Liver (tissue), 9 donors: Measurements from ENCODE around the gene TRERF1. TPM values are rescaled to one million over a fixed set of nuclear protein-coding genes. Genes with fewer than 3 reads are reported as not detected.

Source experiments
- DNase-seq: peaks from one replicate; pipeline ENCODE4 v3.0.0-alpha.2; 2017; ENCODE audit warnings: low spot score
- H3K27ac ChIP-seq, 2 donors: one replicate each; pipeline ENCODE4 v1.7.0; 2013; ENCODE audit warnings: inconsistent platforms in 2 of 2, low read length in 2 of 2, control low read depth in 1 of 2, low read depth in 1 of 2, mild to moderate bottlenecking in 1 of 2
- H3K27me3 ChIP-seq, 4 donors: one replicate each; pipeline versions ENCODE4 v1.6.1 to v1.7.0; 2013; ENCODE audit warnings: low read length in 3 of 4, inconsistent platforms in 1 of 4, mild to moderate bottlenecking in 1 of 4, moderate library complexity in 1 of 4; ENCODE audit not compliant: control insufficient read depth in 4 of 4, insufficient read depth in 4 of 4
- H3K36me3 ChIP-seq, 4 donors: one replicate each; pipeline versions ENCODE4 v1.6.1 to v1.7.0; 2013; ENCODE audit warnings: low read length in 3 of 4, mild to moderate bottlenecking in 3 of 4, low read depth in 1 of 4, moderate library complexity in 1 of 4; ENCODE audit not compliant: control insufficient read depth in 4 of 4, insufficient read depth in 3 of 4
- H3K4me1 ChIP-seq, 4 donors: one replicate each; pipeline versions ENCODE4 v1.6.1 to v1.7.0; 2013; ENCODE audit warnings: low read length in 3 of 4, mild to moderate bottlenecking in 3 of 4, moderate library complexity in 1 of 4; ENCODE audit not compliant: control insufficient read depth in 4 of 4, insufficient read depth in 4 of 4
- H3K4me3 ChIP-seq, 3 donors: one replicate each; pipeline versions ENCODE4 v1.6.1 to v1.7.0; 2013; ENCODE audit warnings: low read length in 3 of 3, control low read depth in 1 of 3, low read depth in 1 of 3, mild to moderate bottlenecking in 1 of 3
- H3K9ac ChIP-seq, 2 donors: one replicate each; pipeline ENCODE4 v1.7.0; 2013; ENCODE audit warnings: low read length in 2 of 2, mild to moderate bottlenecking in 2 of 2, moderate library complexity in 2 of 2, control low read depth in 1 of 2, low read depth in 1 of 2
- H3K9me3 ChIP-seq, 4 donors: one replicate each; pipeline versions ENCODE4 v1.6.1 to v1.7.0; 2013; ENCODE audit warnings: low read length in 3 of 4; ENCODE audit not compliant: control insufficient read depth in 4 of 4
- ATF3 ChIP-seq: IDR thresholded peaks from 2 replicates; pipeline ENCODE4 v1.6.1; 2016; ENCODE audit warnings: antibody characterized with exemption
- EGR1 ChIP-seq, 2 donors: IDR thresholded peaks; 2 replicates each; pipeline ENCODE4 v1.6.1; 2016 to 2018; ENCODE audit warnings: antibody characterized with exemption in 2 of 2, low read depth in 2 of 2
- FOXA1 ChIP-seq: IDR thresholded peaks from 2 replicates; pipeline ENCODE4 v1.6.1; 2016; ENCODE audit warnings: antibody characterized with exemption
- FOXA2 ChIP-seq: IDR thresholded peaks from 2 replicates; pipeline ENCODE4 v1.6.1; 2016; ENCODE audit warnings: antibody characterized with exemption
- GABPA ChIP-seq, 2 donors: IDR thresholded peaks in 1 of 2; conservative IDR thresholded peaks in 1 of 2; 2 replicates each; pipeline ENCODE4 v1.6.1; 2016; ENCODE audit warnings: antibody characterized with exemption in 2 of 2, mild to moderate bottlenecking in 1 of 2, moderate library complexity in 1 of 2
- HNF4A ChIP-seq, 2 donors: conservative IDR thresholded peaks; 2 replicates each; pipeline ENCODE4 v1.6.1; 2016; ENCODE audit warnings: antibody characterized with exemption in 2 of 2, mild to moderate bottlenecking in 2 of 2
- JUND ChIP-seq, 2 donors: IDR thresholded peaks; 2 replicates each; pipeline ENCODE4 v1.6.1; 2016; ENCODE audit warnings: antibody characterized with exemption in 2 of 2
- MAX ChIP-seq: IDR thresholded peaks from 2 replicates; pipeline ENCODE4 v1.6.1; 2016; ENCODE audit warnings: antibody characterized with exemption
- NR2F2 ChIP-seq: IDR thresholded peaks from 2 replicates; pipeline ENCODE4 v1.6.1; 2016; ENCODE audit warnings: antibody characterized with exemption
- RAD21 ChIP-seq, 2 donors: IDR thresholded peaks; 2 replicates each; pipeline ENCODE4 v1.6.1; 2016; ENCODE audit warnings: antibody characterized with exemption in 2 of 2, mild to moderate bottlenecking in 2 of 2
- REST ChIP-seq: IDR thresholded peaks from 2 replicates; pipeline ENCODE4 v1.6.1; 2016; ENCODE audit warnings: antibody characterized with exemption, mild to moderate bottlenecking
- SP1 ChIP-seq: IDR thresholded peaks from 2 replicates; pipeline ENCODE4 v1.6.1; 2018; ENCODE audit warnings: antibody characterized with exemption, mild to moderate bottlenecking
- TAF1 ChIP-seq: conservative IDR thresholded peaks from 2 replicates; pipeline ENCODE4 v1.6.1; 2016; ENCODE audit warnings: antibody characterized with exemption, mild to moderate bottlenecking
- ZBTB33 ChIP-seq: IDR thresholded peaks from 2 replicates; pipeline ENCODE4 v1.6.1; 2016; ENCODE audit warnings: antibody characterized with exemption
- WGBS: extraction: QIAGEN DNeasy Blood & Tissue Kit; methylation state at CpG from one replicate; pipeline ENCODE4 v1.1.7; 2013; 5-methylcytosine and 5-hydroxymethylcytosine counted together
- polyA plus RNA-seq, 2 donors: library from polyadenylated mRNA; stranded (reverse) in 1 of 2; unstranded in 1 of 2; fragments of 200-250 nt in 1 of 2; fragments of >200 nt in 1 of 2; fragmentation: Nextera tagmentation in 1 of 2; extraction: Ambion mirVana in 1 of 2; gene quantifications; one replicate each; pipeline versions ENCODE4 v1.2.1 to v1.2.3, GENCODE V29; 2013 to 2015
- total RNA-seq, 2 donors: library from RNA; depleted of rRNA; stranded (reverse); fragments of >200 nt; gene quantifications; one replicate each; pipeline ENCODE4 v1.2.3, GENCODE V29; 2014
- donor health status: healthy.
- donor health status: healthy.
- donor health status: healthy.
- donor health status: healthy.
- donor health status: healthy.

The TRERF1 gene
- total and polyA plus RNA-seq, 4 donors, result 0.33 to 1.3 (median 0.68) TPM

GRCh38 chr6:42436825-42437224 lies 14.9 kb downstream of the TRERF1 start:
- H3K36me3 ChIP-seq, result no peaks in the 10 kb centered on the region
- no peak for TF ChIP-seq JUND (IDR thresholded peaks at IDR 0.05)
- no peak for TF ChIP-seq ZBTB33
- TF ChIP-seq GABPA (IDR thresholded peaks at IDR 0.05 in 1 of 2, conservative IDR thresholded peaks at IDR 0.05 in 1 of 2), result no peak
- TF ChIP-seq REST, result no peak
- TF ChIP-seq RAD21 (IDR thresholded peaks at IDR 0.05), result no peak
- no peak for TF ChIP-seq SP1
- no peak for TF ChIP-seq EGR1 (IDR thresholded peaks at IDR 0.05; ENCODE audit: low read depth in 2 of 2)
- TF ChIP-seq ATF3, result no peak
- TF ChIP-seq MAX, result no peak
- TF ChIP-seq HNF4A (conservative IDR thresholded peaks at IDR 0.05), result no peak
- no peak for TF ChIP-seq TAF1
- TF ChIP-seq FOXA1, result no peak
- TF ChIP-seq FOXA2, result no peak
- TF ChIP-seq NR2F2, result no peak
- H3K27ac ChIP-seq, result no peak overlapping the region
- H3K9me3 ChIP-seq, result peaks cover 0 to 4% (median 3%) of the 10 kb centered on the region in 4 donors
- no peak overlapping the region for H3K4me3 ChIP-seq
- no peaks in the 10 kb centered on the region for H3K4me1 ChIP-seq
- WGBS, result 88% methylated on average over 2 of the region's 2 CpGs
- no peak for DNase-seq
- no peaks in the 10 kb centered on the region for H3K27me3 ChIP-seq
- no peak overlapping the region for H3K9ac ChIP-seq

GRCh38 chr6:42434237-42434636 lies 17.5 kb downstream of the TRERF1 start:
- H3K9ac ChIP-seq, result no peak overlapping the region
- no peak overlapping the region for H3K27ac ChIP-seq
- no peak overlapping the region for H3K4me3 ChIP-seq
- WGBS, result 93% methylated on average over 2 of the region's 2 CpGs
- H3K36me3 ChIP-seq, result no peaks in the 10 kb centered on the region
- no peak for DNase-seq
- H3K4me1 ChIP-seq, result no peaks in the 10 kb centered on the region
- no peak for TF ChIP-seq SP1
- no peak for TF ChIP-seq HNF4A (conservative IDR thresholded peaks at IDR 0.05)
- TF ChIP-seq FOXA1, result no peak
- H3K9me3 ChIP-seq, result peaks cover 0 to 4% (median 3%) of the 10 kb centered on the region in 4 donors
- H3K27me3 ChIP-seq, result no peaks in the 10 kb centered on the region
